Measurements from ENCODE around the gene DKK1. TPM values are rescaled to one million over a fixed set of nuclear protein-coding genes. Genes with fewer than 3 reads are reported as not detected.

The DKK1 gene
- total and polyA plus RNA-seq, 2 of the 13 experiments (the other 11 are each of a cell fraction or from before 2014, with no cell fraction given): 123 to 262 TPM

DNA sequence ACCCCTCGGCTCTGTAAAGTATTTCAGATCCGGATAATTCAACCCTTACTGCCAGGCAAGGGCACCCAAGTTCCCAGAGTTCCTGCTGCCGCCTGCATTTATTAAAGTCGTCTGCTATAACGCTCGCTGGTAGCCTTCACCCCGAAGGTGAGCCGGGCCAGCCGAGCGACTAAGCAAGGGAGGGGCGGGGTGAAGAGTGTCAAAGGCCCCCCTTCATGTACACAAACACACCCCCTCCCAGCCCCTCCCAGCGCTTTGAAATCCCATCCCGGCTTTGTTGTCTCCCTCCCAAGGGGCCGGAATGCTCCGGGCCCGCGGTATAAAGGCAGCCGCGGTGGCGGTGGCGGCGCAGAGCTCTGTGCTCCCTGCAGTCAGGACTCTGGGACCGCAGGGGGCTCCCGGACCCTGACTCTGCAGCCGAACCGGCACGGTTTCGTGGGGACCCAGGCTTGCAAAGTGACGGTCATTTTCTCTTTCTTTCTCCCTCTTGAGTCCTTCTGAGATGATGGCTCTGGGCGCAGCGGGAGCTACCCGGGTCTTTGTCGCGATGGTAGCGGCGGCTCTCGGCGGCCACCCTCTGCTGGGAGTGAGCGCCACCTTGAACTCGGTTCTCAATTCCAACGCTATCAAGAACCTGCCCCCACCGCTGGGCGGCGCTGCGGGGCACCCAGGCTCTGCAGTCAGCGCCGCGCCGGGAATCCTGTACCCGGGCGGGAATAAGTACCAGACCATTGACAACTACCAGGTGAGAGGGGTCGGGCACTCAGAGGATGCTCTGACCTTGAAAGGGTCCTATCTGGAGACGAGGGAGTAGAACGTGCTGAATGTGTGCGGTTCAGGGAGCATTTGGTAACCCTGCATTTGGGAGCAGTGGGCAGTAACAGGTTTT is at the start of gene DKK1 (continued):
- TF ChIP-seq, protein P1, sequence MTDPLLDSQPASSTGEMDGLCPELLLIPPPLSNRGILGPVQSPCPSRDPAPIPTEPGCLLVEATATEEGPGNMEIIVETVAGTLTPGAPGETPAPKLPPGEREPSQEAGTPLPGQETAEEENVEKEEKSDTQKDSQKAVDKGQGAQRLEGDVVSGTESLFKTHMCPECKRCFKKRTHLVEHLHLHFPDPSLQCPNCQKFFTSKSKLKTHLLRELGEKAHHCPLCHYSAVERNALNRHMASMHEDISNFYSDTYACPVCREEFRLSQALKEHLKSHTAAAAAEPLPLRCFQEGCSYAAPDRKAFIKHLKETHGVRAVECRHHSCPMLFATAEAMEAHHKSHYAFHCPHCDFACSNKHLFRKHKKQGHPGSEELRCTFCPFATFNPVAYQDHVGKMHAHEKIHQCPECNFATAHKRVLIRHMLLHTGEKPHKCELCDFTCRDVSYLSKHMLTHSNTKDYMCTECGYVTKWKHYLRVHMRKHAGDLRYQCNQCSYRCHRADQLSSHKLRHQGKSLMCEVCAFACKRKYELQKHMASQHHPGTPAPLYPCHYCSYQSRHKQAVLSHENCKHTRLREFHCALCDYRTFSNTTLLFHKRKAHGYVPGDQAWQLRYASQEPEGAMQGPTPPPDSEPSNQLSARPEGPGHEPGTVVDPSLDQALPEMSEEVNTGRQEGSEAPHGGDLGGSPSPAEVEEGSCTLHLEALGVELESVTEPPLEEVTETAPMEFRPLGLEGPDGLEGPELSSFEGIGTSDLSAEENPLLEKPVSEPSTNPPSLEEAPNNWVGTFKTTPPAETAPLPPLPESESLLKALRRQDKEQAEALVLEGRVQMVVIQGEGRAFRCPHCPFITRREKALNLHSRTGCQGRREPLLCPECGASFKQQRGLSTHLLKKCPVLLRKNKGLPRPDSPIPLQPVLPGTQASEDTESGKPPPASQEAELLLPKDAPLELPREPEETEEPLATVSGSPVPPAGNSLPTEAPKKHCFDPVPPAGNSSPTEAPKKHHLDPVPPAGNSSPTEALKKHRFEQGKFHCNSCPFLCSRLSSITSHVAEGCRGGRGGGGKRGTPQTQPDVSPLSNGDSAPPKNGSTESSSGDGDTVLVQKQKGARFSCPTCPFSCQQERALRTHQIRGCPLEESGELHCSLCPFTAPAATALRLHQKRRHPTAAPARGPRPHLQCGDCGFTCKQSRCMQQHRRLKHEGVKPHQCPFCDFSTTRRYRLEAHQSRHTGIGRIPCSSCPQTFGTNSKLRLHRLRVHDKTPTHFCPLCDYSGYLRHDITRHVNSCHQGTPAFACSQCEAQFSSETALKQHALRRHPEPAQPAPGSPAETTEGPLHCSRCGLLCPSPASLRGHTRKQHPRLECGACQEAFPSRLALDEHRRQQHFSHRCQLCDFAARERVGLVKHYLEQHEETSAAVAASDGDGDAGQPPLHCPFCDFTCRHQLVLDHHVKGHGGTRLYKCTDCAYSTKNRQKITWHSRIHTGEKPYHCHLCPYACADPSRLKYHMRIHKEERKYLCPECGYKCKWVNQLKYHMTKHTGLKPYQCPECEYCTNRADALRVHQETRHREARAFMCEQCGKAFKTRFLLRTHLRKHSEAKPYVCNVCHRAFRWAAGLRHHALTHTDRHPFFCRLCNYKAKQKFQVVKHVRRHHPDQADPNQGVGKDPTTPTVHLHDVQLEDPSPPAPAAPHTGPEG (CRISPR knock-in tag; IDR thresholded peaks at IDR 0.05): peak; percentile 25; the same call in 1 of the 2 replicates
- TF ChIP-seq ZNF441 (CRISPR knock-in tag; IDR thresholded peaks at IDR 0.05; ENCODE audit: borderline replicate concordance): 0 out of 2 replicates have a peak, but pooled peaks have one; percentile 13
- peak; percentile 3; the same call in 1 of the 2 replicates for TF ChIP-seq BORCS8-MEF2B (CRISPR knock-in tag; IDR thresholded peaks at IDR 0.05)
- TF ChIP-seq STAG1 (CRISPR knock-in tag; IDR thresholded peaks at IDR 0.05): peak; percentile 83
- TF ChIP-seq, protein P2, sequence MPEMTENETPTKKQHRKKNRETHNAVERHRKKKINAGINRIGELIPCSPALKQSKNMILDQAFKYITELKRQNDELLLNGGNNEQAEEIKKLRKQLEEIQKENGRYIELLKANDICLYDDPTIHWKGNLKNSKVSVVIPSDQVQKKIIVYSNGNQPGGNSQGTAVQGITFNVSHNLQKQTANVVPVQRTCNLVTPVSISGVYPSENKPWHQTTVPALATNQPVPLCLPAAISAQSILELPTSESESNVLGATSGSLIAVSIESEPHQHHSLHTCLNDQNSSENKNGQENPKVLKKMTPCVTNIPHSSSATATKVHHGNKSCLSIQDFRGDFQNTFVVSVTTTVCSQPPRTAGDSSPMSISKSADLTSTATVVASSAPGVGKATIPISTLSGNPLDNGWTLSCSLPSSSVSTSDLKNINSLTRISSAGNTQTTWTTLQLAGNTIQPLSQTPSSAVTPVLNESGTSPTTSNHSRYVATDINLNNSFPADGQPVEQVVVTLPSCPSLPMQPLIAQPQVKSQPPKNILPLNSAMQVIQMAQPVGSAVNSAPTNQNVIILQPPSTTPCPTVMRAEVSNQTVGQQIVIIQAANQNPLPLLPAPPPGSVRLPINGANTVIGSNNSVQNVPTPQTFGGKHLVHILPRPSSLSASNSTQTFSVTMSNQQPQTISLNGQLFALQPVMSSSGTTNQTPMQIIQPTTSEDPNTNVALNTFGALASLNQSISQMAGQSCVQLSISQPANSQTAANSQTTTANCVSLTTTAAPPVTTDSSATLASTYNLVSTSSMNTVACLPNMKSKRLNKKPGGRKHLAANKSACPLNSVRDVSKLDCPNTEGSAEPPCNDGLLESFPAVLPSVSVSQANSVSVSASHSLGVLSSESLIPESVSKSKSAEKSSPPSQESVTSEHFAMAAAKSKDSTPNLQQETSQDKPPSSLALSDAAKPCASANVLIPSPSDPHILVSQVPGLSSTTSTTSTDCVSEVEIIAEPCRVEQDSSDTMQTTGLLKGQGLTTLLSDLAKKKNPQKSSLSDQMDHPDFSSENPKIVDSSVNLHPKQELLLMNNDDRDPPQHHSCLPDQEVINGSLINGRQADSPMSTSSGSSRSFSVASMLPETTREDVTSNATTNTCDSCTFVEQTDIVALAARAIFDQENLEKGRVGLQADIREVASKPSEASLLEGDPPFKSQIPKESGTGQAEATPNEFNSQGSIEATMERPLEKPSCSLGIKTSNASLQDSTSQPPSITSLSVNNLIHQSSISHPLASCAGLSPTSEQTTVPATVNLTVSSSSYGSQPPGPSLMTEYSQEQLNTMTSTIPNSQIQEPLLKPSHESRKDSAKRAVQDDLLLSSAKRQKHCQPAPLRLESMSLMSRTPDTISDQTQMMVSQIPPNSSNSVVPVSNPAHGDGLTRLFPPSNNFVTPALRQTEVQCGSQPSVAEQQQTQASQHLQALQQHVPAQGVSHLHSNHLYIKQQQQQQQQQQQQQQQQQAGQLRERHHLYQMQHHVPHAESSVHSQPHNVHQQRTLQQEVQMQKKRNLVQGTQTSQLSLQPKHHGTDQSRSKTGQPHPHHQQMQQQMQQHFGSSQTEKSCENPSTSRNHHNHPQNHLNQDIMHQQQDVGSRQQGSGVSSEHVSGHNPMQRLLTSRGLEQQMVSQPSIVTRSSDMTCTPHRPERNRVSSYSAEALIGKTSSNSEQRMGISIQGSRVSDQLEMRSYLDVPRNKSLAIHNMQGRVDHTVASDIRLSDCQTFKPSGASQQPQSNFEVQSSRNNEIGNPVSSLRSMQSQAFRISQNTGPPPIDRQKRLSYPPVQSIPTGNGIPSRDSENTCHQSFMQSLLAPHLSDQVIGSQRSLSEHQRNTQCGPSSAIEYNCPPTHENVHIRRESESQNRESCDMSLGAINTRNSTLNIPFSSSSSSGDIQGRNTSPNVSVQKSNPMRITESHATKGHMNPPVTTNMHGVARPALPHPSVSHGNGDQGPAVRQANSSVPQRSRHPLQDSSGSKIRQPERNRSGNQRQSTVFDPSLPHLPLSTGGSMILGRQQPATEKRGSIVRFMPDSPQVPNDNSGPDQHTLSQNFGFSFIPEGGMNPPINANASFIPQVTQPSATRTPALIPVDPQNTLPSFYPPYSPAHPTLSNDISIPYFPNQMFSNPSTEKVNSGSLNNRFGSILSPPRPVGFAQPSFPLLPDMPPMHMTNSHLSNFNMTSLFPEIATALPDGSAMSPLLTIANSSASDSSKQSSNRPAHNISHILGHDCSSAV (CRISPR knock-in tag; IDR thresholded peaks at IDR 0.05; ENCODE audit: borderline replicate concordance): 0 out of 2 replicates have a peak, but pooled peaks have one; percentile 59
- TF ChIP-seq TBL1XR1 (IDR thresholded peaks at IDR 0.05; ENCODE audit: borderline replicate concordance, low read length, partially characterized antibody): peak; percentile 27
- TF ChIP-seq KLF15 (CRISPR knock-in tag; IDR thresholded peaks at IDR 0.05; ENCODE audit: borderline replicate concordance): 0 out of 2 replicates have a peak, but pooled peaks have one; percentile 37
- no peak for TF ChIP-seq PCBP2 (optimal IDR thresholded peaks at IDR 0.05; ENCODE audit: low read depth, low read length, poor library complexity, severe bottlenecking)
- peak; percentile 80 for TF ChIP-seq NR2F6 (IDR thresholded peaks at IDR 0.05)
- peak; percentile 63; the same call in 1 of the 2 replicates for TF ChIP-seq NR2F6 (CRISPR knock-in tag; IDR thresholded peaks at IDR 0.05)
- TF ChIP-seq TBP (CRISPR knock-in tag; IDR thresholded peaks at IDR 0.05): no peak
- no peak for TF ChIP-seq ZSCAN12 (CRISPR knock-in tag; IDR thresholded peaks at IDR 0.05)
- peak; percentile 82 for TF ChIP-seq ZNF367 (CRISPR knock-in tag; IDR thresholded peaks at IDR 0.05; ENCODE audit: borderline replicate concordance)
- TF ChIP-seq ZFP62 (CRISPR knock-in tag; IDR thresholded peaks at IDR 0.05): no peak
- no peak for TF ChIP-seq ZSCAN9 (CRISPR knock-in tag; IDR thresholded peaks at IDR 0.05; ENCODE audit: borderline replicate concordance)

Data from HepG2 (cell line).